C4-2B (cell line): ENCODE measurements around the gene MKRN1.
A peak's percentile ranks its signal among the peaks of the same experiment; 100 is the strongest.

ENCODE experiments used
- H3K27ac ChIP-seq: fragments of 450-650 bp; 2 replicates; pipeline ENCODE4 v1.5.1; 2017
- ZFX ChIP-seq: fragments of 450-650 bp; IDR thresholded peaks from 2 replicates; pipeline ENCODE4 v1.6.1; 2017
- TF ChIP-seq, protein P1 (sequence below): fragments of 450-650 bp; conservative IDR thresholded peaks from 2 replicates; pipeline ENCODE4 v1.5.1; 2017; ENCODE audit warnings: mild to moderate bottlenecking

MKRN1 gene, protein sequence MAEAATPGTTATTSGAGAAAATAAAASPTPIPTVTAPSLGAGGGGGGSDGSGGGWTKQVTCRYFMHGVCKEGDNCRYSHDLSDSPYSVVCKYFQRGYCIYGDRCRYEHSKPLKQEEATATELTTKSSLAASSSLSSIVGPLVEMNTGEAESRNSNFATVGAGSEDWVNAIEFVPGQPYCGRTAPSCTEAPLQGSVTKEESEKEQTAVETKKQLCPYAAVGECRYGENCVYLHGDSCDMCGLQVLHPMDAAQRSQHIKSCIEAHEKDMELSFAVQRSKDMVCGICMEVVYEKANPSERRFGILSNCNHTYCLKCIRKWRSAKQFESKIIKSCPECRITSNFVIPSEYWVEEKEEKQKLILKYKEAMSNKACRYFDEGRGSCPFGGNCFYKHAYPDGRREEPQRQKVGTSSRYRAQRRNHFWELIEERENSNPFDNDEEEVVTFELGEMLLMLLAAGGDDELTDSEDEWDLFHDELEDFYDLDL

DNA sequence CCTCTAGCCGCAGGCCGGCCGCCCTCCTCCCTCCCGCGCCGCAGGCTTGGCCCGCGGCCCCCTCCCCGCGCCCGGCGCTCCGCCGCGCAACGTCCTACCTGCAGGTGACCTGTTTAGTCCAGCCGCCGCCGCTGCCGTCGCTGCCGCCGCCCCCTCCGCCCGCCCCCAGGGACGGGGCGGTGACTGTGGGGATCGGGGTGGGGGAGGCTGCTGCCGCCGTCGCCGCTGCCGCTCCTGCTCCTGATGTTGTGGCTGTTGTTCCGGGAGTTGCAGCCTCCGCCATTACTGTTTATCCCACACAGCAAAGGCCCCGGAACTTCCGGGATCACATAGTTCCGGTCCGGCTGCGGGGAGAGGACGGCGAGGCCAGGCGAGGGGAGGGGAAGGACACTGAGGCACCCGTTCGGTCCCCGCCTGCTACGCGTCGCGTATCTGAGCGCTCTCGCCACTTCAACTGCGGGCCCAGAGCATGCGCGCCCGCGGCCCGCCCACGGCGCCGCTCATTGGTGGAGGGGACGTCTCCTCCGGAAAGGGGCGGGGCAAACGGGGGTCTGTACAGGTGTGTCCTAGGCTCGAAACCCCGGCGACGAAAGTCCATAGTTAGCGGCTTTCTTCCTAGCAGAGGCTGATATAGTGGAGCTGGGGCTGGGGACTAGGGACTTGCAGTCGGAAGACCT lies at the start of gene MKRN1:
Gene MKRN1, minus strand, starts transcription at position 444 of the 677 bp plus-strand sequence. Its CDS starts 161 bp downstream, at position 283.
- peak within 1 kb of the TSS; percentile 84 for H3K27ac ChIP-seq
- TF ChIP-seq ZFX = peak; percentile 87; the same call in 1 of the 2 replicates
- TF ChIP-seq, protein P1, sequence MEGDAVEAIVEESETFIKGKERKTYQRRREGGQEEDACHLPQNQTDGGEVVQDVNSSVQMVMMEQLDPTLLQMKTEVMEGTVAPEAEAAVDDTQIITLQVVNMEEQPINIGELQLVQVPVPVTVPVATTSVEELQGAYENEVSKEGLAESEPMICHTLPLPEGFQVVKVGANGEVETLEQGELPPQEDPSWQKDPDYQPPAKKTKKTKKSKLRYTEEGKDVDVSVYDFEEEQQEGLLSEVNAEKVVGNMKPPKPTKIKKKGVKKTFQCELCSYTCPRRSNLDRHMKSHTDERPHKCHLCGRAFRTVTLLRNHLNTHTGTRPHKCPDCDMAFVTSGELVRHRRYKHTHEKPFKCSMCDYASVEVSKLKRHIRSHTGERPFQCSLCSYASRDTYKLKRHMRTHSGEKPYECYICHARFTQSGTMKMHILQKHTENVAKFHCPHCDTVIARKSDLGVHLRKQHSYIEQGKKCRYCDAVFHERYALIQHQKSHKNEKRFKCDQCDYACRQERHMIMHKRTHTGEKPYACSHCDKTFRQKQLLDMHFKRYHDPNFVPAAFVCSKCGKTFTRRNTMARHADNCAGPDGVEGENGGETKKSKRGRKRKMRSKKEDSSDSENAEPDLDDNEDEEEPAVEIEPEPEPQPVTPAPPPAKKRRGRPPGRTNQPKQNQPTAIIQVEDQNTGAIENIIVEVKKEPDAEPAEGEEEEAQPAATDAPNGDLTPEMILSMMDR = no peak

DNA sequence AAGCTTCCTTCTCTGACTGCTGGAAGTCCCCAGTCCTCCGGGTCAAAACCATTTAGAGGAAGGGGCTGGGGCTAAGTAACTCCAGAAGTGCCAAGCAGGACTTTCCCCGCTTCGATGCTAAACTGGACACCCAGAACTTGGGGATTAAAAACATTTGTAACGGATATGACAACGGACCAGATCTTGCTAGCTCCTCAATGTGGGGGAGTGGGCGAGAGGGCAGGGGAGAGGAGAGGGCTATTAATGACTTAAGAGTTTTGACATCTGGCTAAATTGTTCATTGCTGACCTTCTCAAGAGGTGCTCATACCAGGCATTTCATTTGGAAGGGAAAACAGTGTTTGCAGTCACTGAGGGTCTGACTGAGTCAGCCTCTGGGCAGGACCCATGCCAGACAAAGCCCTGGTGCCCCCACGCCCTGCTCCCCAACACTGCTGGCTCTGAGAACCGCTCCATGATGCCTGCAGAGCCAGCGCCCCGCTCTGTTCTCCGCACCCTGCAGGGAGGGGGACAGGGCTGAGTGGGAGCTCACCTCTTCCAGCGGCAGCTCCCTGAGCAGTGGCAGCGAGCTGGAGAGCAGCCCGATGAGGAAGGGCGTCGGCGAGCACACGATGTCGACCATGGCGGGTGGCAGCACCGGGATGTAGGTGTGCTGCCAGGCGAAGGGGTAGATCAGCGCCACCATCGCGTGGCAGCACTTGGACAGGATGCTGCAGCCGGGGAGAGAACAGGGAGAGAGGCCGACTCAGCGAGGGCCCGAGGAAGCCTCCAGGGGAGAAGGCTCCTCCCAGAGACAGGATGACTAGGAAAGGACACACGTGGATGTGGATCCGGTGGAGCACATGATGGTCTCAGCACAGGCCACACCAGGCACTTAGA lies 47.7 kb upstream of the MKRN1 start:
- H3K27ac ChIP-seq = no peak overlapping the region
- TF ChIP-seq, protein P1 = no peak
- TF ChIP-seq ZFX = no peak

DNA sequence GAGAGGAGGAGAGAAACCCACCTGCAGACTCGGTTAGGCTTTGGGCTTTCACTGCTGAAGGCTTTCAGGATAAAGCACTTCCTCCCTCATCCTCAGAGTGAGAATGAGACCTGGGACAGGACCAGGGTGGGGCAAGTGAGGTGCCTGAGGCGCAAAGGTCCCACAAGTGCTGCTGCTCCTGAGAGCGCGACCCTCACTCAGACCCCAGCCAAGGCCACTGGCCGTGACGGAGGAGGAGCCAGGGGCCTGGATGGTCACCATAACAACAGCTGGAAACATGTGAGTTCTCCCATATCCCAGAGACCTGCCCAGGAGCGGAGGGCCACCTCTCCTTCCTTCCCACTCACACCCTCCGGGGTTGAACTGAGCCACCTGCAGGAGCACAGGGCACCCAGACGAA lies 46.9 kb upstream of the MKRN1 start:
- no peak overlapping the region for H3K27ac ChIP-seq
- TF ChIP-seq, protein P1 = no peak
- TF ChIP-seq ZFX = no peak

DNA sequence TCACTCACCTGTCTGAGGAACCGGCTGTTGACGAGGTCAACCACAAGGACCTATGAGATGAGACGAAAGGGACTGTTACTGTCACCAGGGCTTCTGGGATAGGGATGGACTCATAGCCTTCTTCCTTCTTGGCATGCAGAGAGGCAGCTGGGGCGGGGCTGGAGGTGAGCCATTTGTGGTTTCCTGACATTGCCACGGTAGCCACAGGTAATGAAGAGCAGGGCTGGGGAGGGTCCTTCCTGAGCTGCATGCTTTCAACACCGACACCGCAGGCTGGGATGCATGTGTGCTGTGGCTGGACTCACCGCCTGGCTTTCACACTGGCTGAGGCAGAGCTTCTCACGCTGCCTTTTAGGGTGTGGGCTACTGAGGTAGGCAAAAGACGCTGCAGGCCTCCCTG lies 46.4 kb upstream of the MKRN1 start:
- no peak overlapping the region for H3K27ac ChIP-seq
- TF ChIP-seq, protein P1 = no peak
- TF ChIP-seq ZFX = no peak

DNA sequence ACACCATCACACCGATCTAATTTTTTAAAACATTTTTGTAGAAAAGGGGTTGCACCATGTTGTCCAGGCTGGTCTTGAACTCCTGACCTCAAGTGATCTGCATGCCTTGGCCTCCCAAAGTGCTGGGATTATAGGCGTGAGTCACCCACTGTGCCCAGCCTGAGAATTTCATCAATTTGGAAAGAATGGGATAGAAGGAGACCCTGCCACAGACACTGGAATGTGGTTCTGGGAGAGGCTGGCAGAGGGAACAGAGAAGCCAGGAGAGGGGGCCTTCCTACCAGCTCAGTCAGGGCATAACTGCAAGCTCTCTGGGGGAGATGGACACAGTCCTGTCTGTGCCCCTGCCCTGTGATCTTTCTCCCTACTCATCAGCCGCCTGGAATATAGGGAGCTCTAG lies 42.1 kb upstream of the MKRN1 start:
- TF ChIP-seq, protein P1 = no peak
- no peak for TF ChIP-seq ZFX

DNA sequence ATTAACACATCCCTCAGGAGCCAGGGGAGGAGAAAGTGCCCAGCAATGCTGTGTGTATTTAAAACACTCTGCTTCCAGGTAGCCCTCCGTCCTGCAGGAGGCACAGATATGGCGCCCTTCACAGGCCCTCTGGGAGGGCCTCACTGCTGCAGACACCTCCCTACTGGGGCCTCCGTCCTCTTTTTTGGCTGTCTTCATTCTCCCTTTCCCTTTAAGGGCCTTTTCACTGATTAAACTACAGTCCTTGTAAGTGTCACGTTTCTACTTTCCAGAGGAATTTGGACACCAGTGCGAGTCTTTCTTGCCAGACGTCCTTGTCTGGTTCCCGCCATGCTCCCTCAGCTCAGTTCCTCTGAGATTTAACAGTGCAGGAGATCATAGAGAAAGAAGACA lies 39.7 kb upstream of the MKRN1 start:
- TF ChIP-seq ZFX = no peak
- TF ChIP-seq, protein P1 = no peak
- H3K27ac ChIP-seq = no peak overlapping the region

More for the DNA sequence above, 42.1 kb upstream of the MKRN1 start:
- H3K27ac ChIP-seq = no peak overlapping the region
